ENCODE results near the gene SCN1A. TPM values are rescaled to one million over a fixed set of nuclear protein-coding genes. Genes with fewer than 3 reads are reported as not detected.
"Not testable (repeated sequence)": the region's sequence is repeated elsewhere in the genome, so short reads cannot be mapped to it uniquely, and the experiment has no call there.

The SCN1A gene
- total and polyA plus RNA-seq, 4 donors, result 34.9 to 119 (median 60.1) TPM

DNA sequence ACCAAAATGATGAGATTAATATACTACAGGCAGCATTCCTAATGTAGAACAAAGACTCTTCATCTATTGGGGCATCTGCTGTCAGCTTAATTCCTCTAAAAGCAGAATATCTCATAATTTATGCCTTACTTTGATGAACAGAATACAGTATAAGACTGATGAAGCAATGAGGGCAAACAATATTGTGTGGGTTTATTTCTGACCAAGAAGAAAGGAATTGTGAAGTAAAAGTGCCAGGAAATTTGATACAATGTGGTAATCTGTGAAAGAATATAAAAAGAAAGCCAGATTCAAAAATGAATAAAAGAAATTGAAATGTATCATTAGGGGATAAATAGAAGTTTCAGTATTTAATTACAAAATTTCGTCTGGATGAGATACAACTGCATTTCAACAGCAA, 95.5 kb downstream of the SCN1A start:
- no CpG with 5 or more reads among the region's 1 CpG for WGBS (ENCODE audit: insufficient coverage)

DNA sequence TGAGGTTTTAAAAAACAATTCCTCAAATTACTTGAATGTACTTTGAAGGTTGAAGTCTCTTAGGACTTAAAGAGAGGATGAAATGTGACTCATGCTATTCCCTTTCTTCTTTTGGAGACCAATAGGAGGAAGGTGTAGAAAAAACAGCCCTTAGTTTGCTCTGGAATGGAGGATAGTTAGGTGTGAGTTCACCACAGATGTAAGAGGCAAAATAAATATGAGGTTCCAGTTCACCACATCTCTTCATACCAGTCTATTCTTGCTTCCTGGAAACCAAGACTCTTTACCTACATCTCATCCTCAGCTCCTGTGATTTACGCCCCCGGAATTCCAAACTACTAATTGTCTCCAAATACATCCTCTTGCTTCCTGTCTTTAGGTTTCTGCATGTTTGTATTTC, 96.8 kb downstream of the SCN1A start:
- DNase-seq (ENCODE audit: low read depth in 4 of 6, low spot score in 6 of 6), result no peak
- no peaks in the 10 kb centered on the region for H3K36me3 ChIP-seq (ENCODE audit: control insufficient read depth, insufficient read depth, low read length)
- H3K4me1 ChIP-seq (ENCODE audit: control insufficient read depth, insufficient read depth, low read length), result no peaks in the 10 kb centered on the region
- H3K4me3 ChIP-seq (ENCODE audit: low read depth, low read length), result no peak overlapping the region
- no peak overlapping the region for H3K27ac ChIP-seq (ENCODE audit: low read depth, low read length)
- H3K27me3 ChIP-seq (ENCODE audit: control insufficient read depth, insufficient read depth, low read length), result no peaks in the 10 kb centered on the region
- WGBS (ENCODE audit: insufficient coverage), result no CpG with 5 or more reads among the region's 2 CpGs
- no peaks in the 10 kb centered on the region for H3K9me3 ChIP-seq (ENCODE audit: control insufficient read depth, insufficient read depth, low read length)

More for the DNA sequence above, 95.5 kb downstream of the SCN1A start:
- Histone ChIP-seq H3K36me3 (ENCODE audit: control insufficient read depth, insufficient read depth, low read length) (no peaks in the 10 kb centered on the region), H3K27ac (ENCODE audit: low read depth, low read length) (no peak overlapping the region), H3K9me3 (ENCODE audit: control insufficient read depth, insufficient read depth, low read length) (no peaks in the 10 kb centered on the region), H3K4me1 (ENCODE audit: control insufficient read depth, insufficient read depth, low read length) (no peaks in the 10 kb centered on the region), H3K4me3 (ENCODE audit: low read depth, low read length) (no peak overlapping the region), H3K27me3 (ENCODE audit: control insufficient read depth, insufficient read depth, low read length) (no peaks in the 10 kb centered on the region)
- DNase-seq (ENCODE audit: low read depth in 4 of 6, low spot score in 6 of 6), result no peak

DNA sequence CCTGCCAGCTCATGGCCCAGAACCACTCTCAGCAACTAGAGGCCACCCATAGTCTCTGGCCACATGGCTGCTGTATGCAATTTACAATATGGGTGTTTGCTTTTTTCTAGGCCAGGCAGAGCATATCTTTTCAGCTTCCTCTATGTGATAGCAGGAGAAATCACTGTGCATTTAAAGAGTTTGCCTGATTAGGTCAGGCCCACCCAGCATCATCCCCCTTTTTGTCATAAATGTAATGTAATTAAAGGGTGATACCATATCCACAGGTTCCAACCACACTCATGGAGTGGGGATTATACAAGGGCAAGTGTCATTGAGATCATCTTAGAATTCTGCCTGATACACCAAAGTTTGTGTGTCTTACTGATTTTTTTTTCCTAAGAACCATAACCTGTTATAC, 102.5 kb downstream of the SCN1A start:
- no peak for DNase-seq (ENCODE audit: low read depth in 4 of 6, low spot score in 6 of 6)
- no peaks in the 10 kb centered on the region for H3K9me3 ChIP-seq (ENCODE audit: control insufficient read depth, insufficient read depth, low read length)
- no peak overlapping the region for H3K4me3 ChIP-seq (ENCODE audit: low read depth, low read length)
- peaks cover 4% of the 10 kb centered on the region for H3K36me3 ChIP-seq (ENCODE audit: control insufficient read depth, insufficient read depth, low read length)
- no peaks in the 10 kb centered on the region for H3K4me1 ChIP-seq (ENCODE audit: control insufficient read depth, insufficient read depth, low read length)
- H3K27ac ChIP-seq (ENCODE audit: low read depth, low read length), result no peak overlapping the region
- H3K27me3 ChIP-seq (ENCODE audit: control insufficient read depth, insufficient read depth, low read length), result no peaks in the 10 kb centered on the region

DNA sequence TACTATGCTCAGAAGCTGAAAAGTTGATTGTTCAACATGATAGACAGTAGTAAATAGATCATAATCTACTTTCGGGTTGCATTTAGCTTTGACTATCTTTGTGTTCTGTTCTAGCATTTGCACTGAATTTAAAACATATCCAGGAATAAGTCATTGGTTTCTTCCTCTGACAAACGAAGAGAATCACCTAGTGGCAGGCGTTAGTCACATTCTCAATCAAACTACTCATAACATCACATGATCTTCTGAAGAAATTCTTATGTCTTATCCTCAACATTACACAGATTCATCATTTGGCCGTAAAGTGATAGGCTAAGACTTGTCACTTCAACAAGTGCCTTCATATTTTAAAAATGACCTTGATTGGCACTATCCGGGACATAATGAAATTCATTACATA, 110.6 kb downstream of the SCN1A start:
- no peaks in the 10 kb centered on the region for H3K9me3 ChIP-seq (ENCODE audit: control insufficient read depth, insufficient read depth, low read length)
- no peaks in the 10 kb centered on the region for H3K36me3 ChIP-seq (ENCODE audit: control insufficient read depth, insufficient read depth, low read length)
- H3K27ac ChIP-seq (ENCODE audit: low read depth, low read length), result no peak overlapping the region
- H3K4me1 ChIP-seq (ENCODE audit: control insufficient read depth, insufficient read depth, low read length), result no peaks in the 10 kb centered on the region
- WGBS (ENCODE audit: insufficient coverage), result 87% methylated on average over 3 of the region's 5 CpGs
- H3K27me3 ChIP-seq (ENCODE audit: control insufficient read depth, insufficient read depth, low read length), result no peaks in the 10 kb centered on the region
- H3K4me3 ChIP-seq (ENCODE audit: low read depth, low read length), result no peak overlapping the region
- DNase-seq (ENCODE audit: low read depth in 4 of 6, low spot score in 6 of 6), result no peak

DNA sequence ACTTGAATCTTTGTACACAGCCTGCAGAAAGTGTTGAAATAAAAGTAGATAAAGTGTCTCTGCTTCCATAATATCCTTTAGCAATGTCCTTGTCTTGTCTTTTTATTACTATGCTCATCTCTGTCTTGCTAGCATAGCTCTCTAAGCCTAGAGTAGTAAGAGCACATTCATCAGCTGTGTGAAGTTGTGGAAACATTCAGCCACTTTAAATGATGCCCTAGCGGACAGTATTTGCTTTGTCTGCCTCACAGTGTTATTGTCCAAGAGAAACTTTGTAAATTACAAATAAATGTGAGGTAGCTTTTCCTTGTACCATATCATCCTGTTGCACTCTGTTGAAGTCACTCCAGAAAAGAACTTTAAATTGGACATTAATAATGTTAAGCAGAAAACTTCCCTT, 113.9 kb downstream of the SCN1A start:
- WGBS (ENCODE audit: insufficient coverage), result no CpG with 5 or more reads among the region's 1 CpG
- no peaks in the 10 kb centered on the region for H3K4me1 ChIP-seq (ENCODE audit: control insufficient read depth, insufficient read depth, low read length)

DNA sequence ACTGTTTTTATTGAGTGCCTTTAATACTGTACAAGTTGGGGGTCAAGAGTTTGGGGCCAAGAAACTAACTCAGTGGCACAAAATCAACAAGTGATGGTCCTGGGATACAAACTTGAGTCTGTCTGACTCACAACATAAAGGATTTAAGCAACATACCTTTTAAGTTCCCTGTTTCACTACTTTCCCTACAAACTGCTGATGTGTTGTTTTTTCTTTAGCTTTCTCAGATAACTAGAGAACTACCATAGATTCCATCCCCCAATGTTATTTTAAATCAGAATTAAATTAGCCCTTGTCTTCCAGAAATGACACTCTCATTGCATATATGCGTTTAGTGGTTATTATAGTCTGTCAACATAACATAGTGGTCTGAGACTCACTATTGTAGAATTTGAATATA, 116.2 kb downstream of the SCN1A start:
- no CpG with 5 or more reads among the region's 1 CpG for WGBS (ENCODE audit: insufficient coverage)
- DNase-seq (ENCODE audit: low read depth in 4 of 6, low spot score in 6 of 6), result no peak
- Histone ChIP-seq H3K27ac (ENCODE audit: low read depth, low read length) (no peak overlapping the region), H3K9me3 (ENCODE audit: control insufficient read depth, insufficient read depth, low read length) (no peaks in the 10 kb centered on the region), H3K36me3 (ENCODE audit: control insufficient read depth, insufficient read depth, low read length) (no peaks in the 10 kb centered on the region), H3K4me1 (ENCODE audit: control insufficient read depth, insufficient read depth, low read length) (no peaks in the 10 kb centered on the region), H3K27me3 (ENCODE audit: control insufficient read depth, insufficient read depth, low read length) (no peaks in the 10 kb centered on the region), H3K4me3 (ENCODE audit: low read depth, low read length) (no peak overlapping the region)

More for the DNA sequence above, 113.9 kb downstream of the SCN1A start:
- H3K4me3 ChIP-seq (ENCODE audit: low read depth, low read length), result no peak overlapping the region
- H3K9me3 ChIP-seq (ENCODE audit: control insufficient read depth, insufficient read depth, low read length), result no peaks in the 10 kb centered on the region
- no peaks in the 10 kb centered on the region for H3K36me3 ChIP-seq (ENCODE audit: control insufficient read depth, insufficient read depth, low read length)
- no peaks in the 10 kb centered on the region for H3K27me3 ChIP-seq (ENCODE audit: control insufficient read depth, insufficient read depth, low read length)
- no peak overlapping the region for H3K27ac ChIP-seq (ENCODE audit: low read depth, low read length)
- DNase-seq (ENCODE audit: low read depth in 4 of 6, low spot score in 6 of 6), result no peak

DNA sequence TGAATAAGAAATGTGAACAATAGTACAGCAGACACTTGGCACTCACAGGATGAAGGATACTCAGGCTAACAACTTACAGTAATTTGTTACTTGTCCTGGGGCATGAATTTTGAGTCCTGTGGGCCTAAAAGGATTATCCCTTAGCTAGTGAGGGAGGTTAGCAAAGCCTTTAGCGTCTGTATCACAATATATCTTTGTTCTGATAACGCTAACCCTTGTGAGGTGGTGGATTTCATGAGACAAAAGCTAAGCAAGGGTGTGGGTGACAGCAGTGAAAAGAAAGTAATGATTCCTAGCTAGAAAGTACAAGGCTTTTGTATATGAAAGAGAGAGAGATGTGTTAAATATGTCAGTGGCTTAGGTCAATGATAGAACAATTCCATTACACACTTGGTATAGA, 127.4 kb downstream of the SCN1A start:
- 31% methylated on average over 2 of the region's 2 CpGs for WGBS (ENCODE audit: insufficient coverage)
- H3K4me3 ChIP-seq (ENCODE audit: low read depth, low read length), result no peak overlapping the region
- H3K27ac ChIP-seq (ENCODE audit: low read depth, low read length), result no peak overlapping the region
- no peaks in the 10 kb centered on the region for H3K4me1 ChIP-seq (ENCODE audit: control insufficient read depth, insufficient read depth, low read length)
- no peak for DNase-seq (ENCODE audit: low read depth in 4 of 6, low spot score in 6 of 6)
- H3K27me3 ChIP-seq (ENCODE audit: control insufficient read depth, insufficient read depth, low read length), result no peaks in the 10 kb centered on the region
- H3K36me3 ChIP-seq (ENCODE audit: control insufficient read depth, insufficient read depth, low read length), result no peaks in the 10 kb centered on the region
- no peaks in the 10 kb centered on the region for H3K9me3 ChIP-seq (ENCODE audit: control insufficient read depth, insufficient read depth, low read length)

DNA sequence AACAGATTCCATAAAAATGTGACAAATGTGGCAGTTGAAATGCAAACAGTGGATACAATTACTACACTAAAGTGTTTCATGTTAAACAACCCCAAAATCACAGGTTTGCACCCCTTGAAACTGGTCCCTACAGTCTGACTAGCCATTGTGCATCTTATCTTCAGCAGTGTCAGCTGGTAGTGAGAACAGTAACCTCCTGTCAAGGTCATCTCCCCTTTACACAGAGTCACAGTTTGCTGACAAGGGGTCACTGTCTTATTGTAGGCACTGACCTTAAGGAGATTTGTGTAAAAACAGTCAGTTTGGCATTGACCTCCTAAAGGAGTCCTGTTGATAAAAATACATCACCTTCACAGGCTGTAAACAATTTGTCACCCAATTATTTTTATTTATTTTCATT, 137.0 kb downstream of the SCN1A start:
- DNase-seq (ENCODE audit: low read depth in 4 of 6, low spot score in 6 of 6), result no peak
- Histone ChIP-seq H3K4me1 (ENCODE audit: control insufficient read depth, insufficient read depth, low read length) (no peaks in the 10 kb centered on the region), H3K4me3 (ENCODE audit: low read depth, low read length) (no peak overlapping the region), H3K9me3 (ENCODE audit: control insufficient read depth, insufficient read depth, low read length) (no peaks in the 10 kb centered on the region), H3K36me3 (ENCODE audit: control insufficient read depth, insufficient read depth, low read length) (no peaks in the 10 kb centered on the region), H3K27ac (ENCODE audit: low read depth, low read length) (no peak overlapping the region), H3K27me3 (ENCODE audit: control insufficient read depth, insufficient read depth, low read length) (no peaks in the 10 kb centered on the region)

DNA sequence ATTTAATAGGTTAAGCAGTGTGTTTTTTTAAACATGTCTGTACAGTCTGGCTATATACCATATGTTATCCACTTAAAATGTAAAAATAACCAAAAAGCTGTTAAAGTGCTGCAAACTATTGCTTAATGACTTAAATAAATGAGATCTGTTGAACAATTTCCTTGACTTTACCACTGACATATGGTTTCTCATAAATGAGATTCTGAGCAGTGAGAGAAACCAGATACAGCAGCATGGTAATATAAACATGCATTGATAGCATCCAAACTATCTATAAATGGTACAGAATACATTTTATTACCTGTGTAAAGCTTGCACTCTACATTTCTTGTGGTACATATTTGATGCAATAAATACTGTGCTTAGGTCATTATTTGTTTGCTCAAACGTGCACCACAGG, 138.0 kb downstream of the SCN1A start:
- DNase-seq (ENCODE audit: low read depth in 4 of 6, low spot score in 6 of 6), result peak in 2 of 6 donors; percentile 18 to 51
- no CpG with 5 or more reads among the region's 1 CpG for WGBS (ENCODE audit: insufficient coverage)

DNA sequence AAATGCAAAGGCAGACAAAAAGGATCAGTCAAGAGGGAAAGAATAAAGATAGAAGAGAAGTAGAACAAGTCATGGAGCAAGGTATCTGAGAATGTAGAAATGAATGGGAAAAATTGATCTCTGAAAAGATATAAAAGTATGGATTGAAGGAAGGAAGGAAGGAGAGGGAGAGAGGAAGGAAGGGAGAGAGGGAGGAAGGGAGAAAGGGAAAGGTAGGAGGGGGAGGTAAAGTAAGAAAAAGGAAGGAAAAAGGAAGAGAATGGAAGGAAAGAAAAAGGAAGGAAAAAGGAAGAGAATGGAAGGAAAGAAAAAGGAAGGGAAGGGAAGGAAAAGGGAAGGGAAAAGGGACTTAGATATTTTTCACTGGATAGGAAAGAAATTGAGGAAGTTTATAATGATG, 142.7 kb downstream of the SCN1A start:
- Histone ChIP-seq H3K4me3 (ENCODE audit: low read depth, low read length) (no peak overlapping the region), H3K36me3 (ENCODE audit: control insufficient read depth, insufficient read depth, low read length) (no peaks in the 10 kb centered on the region), H3K9me3 (ENCODE audit: control insufficient read depth, insufficient read depth, low read length) (no peaks in the 10 kb centered on the region), H3K4me1 (ENCODE audit: control insufficient read depth, insufficient read depth, low read length) (no peaks in the 10 kb centered on the region), H3K27me3 (ENCODE audit: control insufficient read depth, insufficient read depth, low read length) (no peaks in the 10 kb centered on the region), H3K27ac (ENCODE audit: low read depth, low read length) (no peak overlapping the region)
- no peak for DNase-seq (ENCODE audit: low read depth in 4 of 6, low spot score in 6 of 6)

More for the DNA sequence above, 138.0 kb downstream of the SCN1A start:
- Histone ChIP-seq H3K4me1 (ENCODE audit: control insufficient read depth, insufficient read depth, low read length) (no peaks in the 10 kb centered on the region), H3K27me3 (ENCODE audit: control insufficient read depth, insufficient read depth, low read length) (no peaks in the 10 kb centered on the region), H3K9me3 (ENCODE audit: control insufficient read depth, insufficient read depth, low read length) (no peaks in the 10 kb centered on the region), H3K36me3 (ENCODE audit: control insufficient read depth, insufficient read depth, low read length) (no peaks in the 10 kb centered on the region), H3K27ac (ENCODE audit: low read depth, low read length) (no peak overlapping the region), H3K4me3 (ENCODE audit: low read depth, low read length) (no peak overlapping the region)

DNA sequence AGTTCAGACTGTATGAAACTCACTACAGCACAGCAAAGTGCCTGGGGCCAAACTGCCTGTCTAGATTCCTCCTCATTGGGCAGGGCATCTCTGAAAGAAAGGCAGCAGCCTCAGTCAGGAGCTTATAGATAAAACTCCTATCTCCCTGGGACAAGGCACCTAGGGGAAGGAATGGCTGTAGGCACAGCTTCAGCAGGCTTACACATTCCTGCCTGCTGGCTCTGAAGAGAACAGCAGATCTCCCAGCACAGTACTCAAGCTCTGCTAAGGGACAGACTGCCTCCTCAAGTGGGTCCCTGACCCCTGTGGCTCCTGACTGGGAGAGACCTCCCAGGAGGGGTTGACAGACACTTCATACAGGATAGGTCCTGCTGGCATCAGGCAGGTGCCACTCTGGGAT, 155.7 kb downstream of the SCN1A start:
- not testable (repeated sequence) for H3K36me3 ChIP-seq (ENCODE audit: control insufficient read depth, insufficient read depth, low read length); H3K9me3 ChIP-seq (ENCODE audit: control insufficient read depth, insufficient read depth, low read length); H3K4me1 ChIP-seq (ENCODE audit: control insufficient read depth, insufficient read depth, low read length); H3K4me3 ChIP-seq (ENCODE audit: low read depth, low read length); H3K27ac ChIP-seq (ENCODE audit: low read depth, low read length); DNase-seq (ENCODE audit: low read depth in 4 of 6, low spot score in 6 of 6); H3K27me3 ChIP-seq (ENCODE audit: control insufficient read depth, insufficient read depth, low read length)
